ENCODE results near the gene PIGT. TPM values are rescaled to one million over a fixed set of nuclear protein-coding genes. Genes with fewer than 3 reads are reported as not detected.

Gene PIGT
- total and polyA plus RNA-seq, 2 of the 4 experiments (the other 2 are of a cell fraction) = 31.2 to 145 TPM

- POLR2A ChIA-PET (ENCODE audit: unreplicated experiment) = no interaction called here
- ATAC-seq (ENCODE audit: low read depth) = no peak
- dilution Hi-C loops (cut with HindIII; ENCODE audit: low sequenced_read_pairs, unreplicated experiment) = no loop called here
Measured at GRCh38 chr20:45377269-45377668, 38.7 kb upstream of the PIGT start.

More at GRCh38 chr20:45377269-45377668, 38.7 kb upstream of the PIGT start:
- Histone ChIP-seq H3K9me1 (ENCODE audit: insufficient read depth, low read length) (no peaks in the 10 kb centered on the region; the same call in 1 of the 2 replicates), H3K23ac (ENCODE audit: low read depth, low read length) (no peak overlapping the region), H2BK120ac (ENCODE audit: low read depth, low read length) (no peak overlapping the region), H3K18ac (ENCODE audit: low read depth, low read length) (no peak overlapping the region), H2BK5ac (ENCODE audit: low read depth, low read length, poor library complexity, severe bottlenecking) (no peak overlapping the region), H4K8ac (ENCODE audit: low read depth in 2 of 2, low read length in 2 of 2) (no peak overlapping the region), H2AK5ac (ENCODE audit: low read depth, low read length) (no peak overlapping the region), H3K9ac (ENCODE audit: low read depth, low read length) (no peak overlapping the region), H2AK9ac (replicated peaks; ENCODE audit: low read depth, low read length, poor library complexity) (no peak overlapping the region), H3K4me1 (ENCODE audit: control insufficient read depth, insufficient read depth, low read length) (no peaks in the 10 kb centered on the region; the same call in 1 of the 2 replicates), H2BK20ac (ENCODE audit: low read depth, low read length) (no peak overlapping the region), H2AFZ (replicated peaks; ENCODE audit: low read length, poor library complexity) (no peak overlapping the region), H3K27ac (ENCODE audit: insufficient read depth, low read length) (no peak overlapping the region), H3K14ac (replicated peaks; ENCODE audit: low read depth, low read length) (no peak overlapping the region), H4K20me1 (ENCODE audit: insufficient read depth, low read length) (no peaks in the 10 kb centered on the region), H2BK15ac (ENCODE audit: low read depth, low read length) (no peak overlapping the region), H3K56ac (ENCODE audit: extremely low read depth, insufficient read depth, low read length) (no peak overlapping the region), H3K79me1 (ENCODE audit: low read depth in 1 of 2, low read length in 2 of 2) (no peaks in the 10 kb centered on the region), H3K36me3 (ENCODE audit: control insufficient read depth, insufficient read depth, low read length) (no peaks in the 10 kb centered on the region), H3K4me2 (ENCODE audit: low read depth, low read length) (no peak overlapping the region), H3K4me3 (ENCODE audit: insufficient read depth, low read depth, low read length) (no peak overlapping the region), H3K9me3 (ENCODE audit: control insufficient read depth, insufficient read depth, low read length) (no peaks in the 10 kb centered on the region), H3K4ac (ENCODE audit: low read depth, low read length) (no peak overlapping the region), H4K91ac (ENCODE audit: insufficient read depth, low read depth, low read length) (no peak overlapping the region), H3K27me3 (ENCODE audit: control insufficient read depth, insufficient read depth, low read length) (no peaks in the 10 kb centered on the region), H4K5ac (ENCODE audit: low read depth, low read length) (no peak overlapping the region)
- BruUV-seq (replicated peaks) = no TSS peak
- DNase-seq = no peak
- CTCF ChIA-PET = interaction anchor here (0.9 to 1.5 kb wide), 2 partner anchors 9 to 14 kb away, joined by 3 to 5 read pairs; partner anchors contain the start of gene SYS1
- in situ Hi-C loops (cut with MboI; ENCODE audit: low sequenced_read_pairs) = loop anchor here (5.0 kb wide), 1 partner anchor 40 kb away; the partner anchor contains the start of gene PIGT
- intact Hi-C loops (cut with micrococcal nuclease) = no loop called here
- 89% methylated on average over 3 of the region's 11 CpGs; no CpG with 5 or more reads in 1 of the 2 experiments for WGBS, 2 experiments (ENCODE audit: extremely low coverage in 2 of 2, insufficient read length in 1 of 2)
- TF ChIP-seq RAD21 (IDR thresholded peaks at IDR 0.05; ENCODE audit: low read length) (no peak), MAFK (IDR thresholded peaks at IDR 0.05; ENCODE audit: low read depth, low read length) (no peak), CHD1 (IDR thresholded peaks at IDR 0.05; ENCODE audit: low read depth, low read length) (no peak), RFX5 (IDR thresholded peaks at IDR 0.05; ENCODE audit: low read depth, low read length) (no peak), NFE2L2 (IDR thresholded peaks at IDR 0.05; ENCODE audit: low read depth, low read length) (no peak), FOS (IDR thresholded peaks at IDR 0.05; ENCODE audit: low read depth, low read length) (no peak), RCOR1 (IDR thresholded peaks at IDR 0.05; ENCODE audit: insufficient replicate concordance, low read length) (no peak), USF2 (IDR thresholded peaks at IDR 0.05; ENCODE audit: low read depth, low read length) (no peak), BHLHE40 (IDR thresholded peaks at IDR 0.05; ENCODE audit: low read depth, low read length) (no peak), ELK1 (IDR thresholded peaks at IDR 0.05; ENCODE audit: borderline replicate concordance, low read depth, low read length) (no peak)

All from IMR-90 (cell line).